ENCODE results near the gene IFI6. TPM values are rescaled to one million over a fixed set of nuclear protein-coding genes. Genes with fewer than 3 reads are reported as not detected.

Gene IFI6
- total RNA-seq, 1 donor from 2014 or later, result 211 TPM

DNA sequence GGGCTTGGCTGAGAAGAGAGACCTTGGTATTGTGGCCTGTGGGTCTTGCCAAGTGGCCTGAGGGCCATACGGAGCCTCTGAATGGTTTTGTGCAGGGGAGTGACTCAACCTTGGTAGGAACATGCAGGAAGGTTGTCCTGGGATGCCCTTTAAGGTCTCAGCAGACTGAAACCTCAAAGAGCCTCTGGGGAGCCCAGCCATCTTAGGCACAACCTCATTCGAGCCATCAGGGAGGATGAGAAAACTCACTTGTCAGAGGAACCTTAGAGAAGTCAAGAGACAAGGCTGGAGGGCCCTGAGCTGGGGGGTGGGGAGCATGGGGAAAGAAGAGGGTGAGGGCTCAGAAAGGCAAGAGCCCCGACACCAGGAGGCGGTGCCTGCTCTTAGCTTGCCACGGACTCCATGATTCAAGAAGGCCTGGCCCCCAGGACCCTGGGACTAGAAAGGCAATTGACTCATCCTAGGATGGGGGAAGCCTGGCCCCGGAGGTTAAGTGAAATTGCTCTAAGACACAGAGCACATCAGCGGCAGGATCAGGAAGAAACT lies 13.0 kb downstream of the IFI6 start:
- ATAC-seq (no peak), DNase-seq (no peak)
- no peaks in the 10 kb centered on the region for H3K36me3 ChIP-seq
- H3K9me3 ChIP-seq, result no peaks in the 10 kb centered on the region
- H3K27me3 ChIP-seq (ENCODE audit: low read depth), result no peaks in the 10 kb centered on the region
- peaks cover 56% of the 10 kb centered on the region for H3K4me1 ChIP-seq
- intact Hi-C loops (cut with DNase I), result no loop called here
- H3K4me3 ChIP-seq, result peak overlapping the region; percentile 63
- H3K27ac ChIP-seq, result peak overlapping the region; percentile 91
- TF ChIP-seq, protein P1, sequence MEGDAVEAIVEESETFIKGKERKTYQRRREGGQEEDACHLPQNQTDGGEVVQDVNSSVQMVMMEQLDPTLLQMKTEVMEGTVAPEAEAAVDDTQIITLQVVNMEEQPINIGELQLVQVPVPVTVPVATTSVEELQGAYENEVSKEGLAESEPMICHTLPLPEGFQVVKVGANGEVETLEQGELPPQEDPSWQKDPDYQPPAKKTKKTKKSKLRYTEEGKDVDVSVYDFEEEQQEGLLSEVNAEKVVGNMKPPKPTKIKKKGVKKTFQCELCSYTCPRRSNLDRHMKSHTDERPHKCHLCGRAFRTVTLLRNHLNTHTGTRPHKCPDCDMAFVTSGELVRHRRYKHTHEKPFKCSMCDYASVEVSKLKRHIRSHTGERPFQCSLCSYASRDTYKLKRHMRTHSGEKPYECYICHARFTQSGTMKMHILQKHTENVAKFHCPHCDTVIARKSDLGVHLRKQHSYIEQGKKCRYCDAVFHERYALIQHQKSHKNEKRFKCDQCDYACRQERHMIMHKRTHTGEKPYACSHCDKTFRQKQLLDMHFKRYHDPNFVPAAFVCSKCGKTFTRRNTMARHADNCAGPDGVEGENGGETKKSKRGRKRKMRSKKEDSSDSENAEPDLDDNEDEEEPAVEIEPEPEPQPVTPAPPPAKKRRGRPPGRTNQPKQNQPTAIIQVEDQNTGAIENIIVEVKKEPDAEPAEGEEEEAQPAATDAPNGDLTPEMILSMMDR (IDR thresholded peaks at IDR 0.05), result no peak

DNA sequence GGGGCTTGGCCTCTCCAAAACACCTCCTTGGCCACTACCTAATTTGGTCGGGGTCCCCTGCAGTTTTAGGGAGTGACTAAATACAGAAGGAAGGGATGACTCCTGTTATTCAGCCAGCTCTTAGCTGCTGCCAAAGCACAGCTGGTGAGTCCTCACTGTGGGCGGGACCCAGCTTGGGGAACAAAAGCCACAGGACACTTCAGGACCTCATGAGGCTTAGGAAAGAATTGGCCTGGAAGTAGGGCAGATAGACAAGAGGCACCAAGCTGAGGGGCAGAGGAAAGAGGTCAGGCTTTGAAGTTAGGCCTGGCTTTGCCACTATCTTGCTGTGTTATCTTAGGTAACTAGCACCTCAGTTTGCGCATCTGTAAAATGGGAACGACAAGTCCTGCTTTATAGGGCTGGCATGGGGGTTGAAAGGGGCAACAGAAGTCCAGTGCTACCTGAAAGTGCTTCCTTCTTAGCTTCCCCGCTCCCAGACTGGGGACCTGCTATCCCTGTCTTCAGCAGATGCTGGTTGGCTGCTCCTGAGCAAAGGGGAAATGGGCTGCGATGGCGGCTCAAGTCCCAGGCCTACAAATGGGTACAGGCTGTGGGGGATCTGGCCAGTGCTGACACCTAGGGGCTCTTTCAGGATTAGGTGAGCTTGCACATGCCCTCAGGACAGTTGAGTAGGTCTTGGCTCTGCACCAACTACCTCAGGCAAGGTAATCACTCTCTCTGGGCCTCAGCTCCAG lies 15.7 kb downstream of the IFI6 start:
- Histone ChIP-seq H3K27ac (peak overlapping the region; percentile 64), H3K9me3 (no peaks in the 10 kb centered on the region), H3K4me1 (peaks cover 42% of the 10 kb centered on the region), H3K36me3 (no peaks in the 10 kb centered on the region), H3K4me3 (no peak overlapping the region), H3K27me3 (ENCODE audit: low read depth) (no peaks in the 10 kb centered on the region)
- TF ChIP-seq, protein P1 (IDR thresholded peaks at IDR 0.05), result no peak
- ATAC-seq, result peak in 1 of 2 donors; percentile 34
- peak; percentile 75 for DNase-seq
- intact Hi-C loops (cut with DNase I), result no loop called here

DNA sequence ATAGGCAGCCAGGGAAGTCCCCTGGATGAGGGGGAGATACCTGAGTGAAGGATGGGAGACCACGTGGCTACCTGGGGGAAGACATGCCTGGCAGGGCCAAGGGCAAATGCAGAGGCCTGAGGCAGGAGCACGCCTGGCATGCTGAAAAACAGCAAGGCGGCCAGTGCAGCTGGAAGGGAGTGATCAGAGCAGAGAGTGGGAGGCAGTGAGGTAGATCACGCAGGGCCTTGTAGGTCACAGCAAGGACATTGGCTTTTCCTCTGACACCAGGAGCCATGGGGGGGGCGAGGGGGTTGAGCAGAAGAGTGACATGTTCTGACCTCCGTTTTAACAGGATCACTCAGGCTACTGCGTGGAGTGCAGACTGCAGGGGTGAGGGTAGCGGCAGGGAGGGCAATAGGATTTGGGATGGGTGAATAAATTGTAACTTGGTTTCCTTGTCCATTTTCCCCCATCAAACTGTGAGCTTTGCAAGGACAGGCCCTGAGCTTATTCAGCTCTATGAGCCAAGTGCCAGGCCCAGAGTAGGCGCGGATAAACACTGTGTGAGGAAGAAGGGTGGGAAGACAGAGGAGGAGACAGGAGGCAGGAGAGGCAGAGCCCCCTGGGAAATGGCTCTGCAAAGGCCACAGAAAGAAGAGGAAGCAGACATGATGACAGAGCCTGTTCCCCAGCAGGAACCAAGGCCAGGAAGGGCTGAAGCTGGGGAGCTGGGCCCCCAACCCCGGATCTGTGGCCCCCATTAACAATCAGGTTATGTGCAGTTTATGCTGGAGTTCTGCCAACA lies 16.6 kb downstream of the IFI6 start:
- H3K27me3 ChIP-seq (ENCODE audit: low read depth), result no peaks in the 10 kb centered on the region
- ATAC-seq (no peak), DNase-seq (no peak)
- H3K9me3 ChIP-seq, result no peaks in the 10 kb centered on the region
- no peaks in the 10 kb centered on the region for H3K36me3 ChIP-seq
- peak overlapping the region; percentile 64 for H3K27ac ChIP-seq
- H3K4me1 ChIP-seq, result peaks cover 42% of the 10 kb centered on the region
- TF ChIP-seq, protein P1 (IDR thresholded peaks at IDR 0.05), result no peak
- no peak overlapping the region for H3K4me3 ChIP-seq
- intact Hi-C loops (cut with DNase I), result no loop called here

DNA sequence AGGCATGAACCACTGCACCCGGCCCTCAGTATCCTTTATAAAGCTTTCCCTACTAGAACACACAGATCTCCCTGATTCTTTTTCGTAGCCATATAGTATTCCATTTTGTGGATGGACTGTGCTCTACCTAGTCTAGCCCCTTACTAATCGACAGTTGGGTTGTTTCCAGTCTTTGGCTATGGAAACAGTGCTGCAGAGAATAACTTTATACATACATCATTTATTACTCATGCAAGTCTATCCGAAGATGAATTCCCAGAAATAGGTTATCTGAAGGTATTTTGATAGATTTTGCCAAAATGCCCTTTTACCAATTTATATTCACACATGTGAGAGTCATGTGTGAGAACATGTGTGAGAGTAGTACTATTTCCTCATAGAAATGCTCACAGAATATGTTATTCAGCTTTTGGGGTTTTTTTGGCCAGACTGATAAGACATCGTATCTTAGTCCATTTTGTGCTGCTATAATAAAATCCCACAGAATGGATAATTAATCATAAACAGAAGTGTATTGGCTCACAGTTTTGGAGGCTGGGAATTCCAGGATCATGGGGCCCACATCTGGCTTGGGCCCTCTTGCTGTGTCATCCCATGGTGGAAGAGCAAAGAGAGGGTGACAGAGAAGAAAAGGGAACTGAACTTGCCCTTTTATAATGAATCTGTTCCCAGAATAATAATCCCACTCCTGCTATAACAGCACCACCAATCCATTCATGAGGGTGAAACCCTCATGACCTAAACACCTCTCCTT lies 19.7 kb downstream of the IFI6 start:
- intact Hi-C loops (cut with DNase I), result no loop called here
- no peak overlapping the region for H3K4me3 ChIP-seq

More for the DNA sequence above, 19.7 kb downstream of the IFI6 start:
- Histone ChIP-seq H3K27me3 (ENCODE audit: low read depth) (no peaks in the 10 kb centered on the region), H3K27ac (no peak overlapping the region), H3K9me3 (no peaks in the 10 kb centered on the region), H3K4me1 (peaks cover 32% of the 10 kb centered on the region), H3K36me3 (no peaks in the 10 kb centered on the region)
- TF ChIP-seq, protein P1 (IDR thresholded peaks at IDR 0.05), result no peak
- ATAC-seq, result no peak
- no peak for DNase-seq
